Subcutaneous abdominal adipose tissue (tissue), 5 donors: ENCODE results near the gene AJAP1.

Source experiments
- H3K27ac ChIP-seq: one replicate; pipeline ENCODE4 v1.7.0; 2013; ENCODE audit warnings: low read depth, mild to moderate bottlenecking, inconsistent platforms, low read length, moderate library complexity
- H3K27me3 ChIP-seq, 5 donors: one replicate each; pipeline ENCODE4 v1.7.0; 2013; ENCODE audit warnings: low read length in 5 of 5, inconsistent platforms in 1 of 5; ENCODE audit not compliant: control insufficient read depth in 5 of 5, insufficient read depth in 4 of 5
- H3K36me3 ChIP-seq, 5 donors: one replicate each; pipeline ENCODE4 v1.7.0; 2013; ENCODE audit warnings: low read length in 5 of 5; ENCODE audit not compliant: control insufficient read depth in 5 of 5, insufficient read depth in 5 of 5
- H3K4me1 ChIP-seq, 5 donors: one replicate each; pipeline ENCODE4 v1.7.0; 2013; ENCODE audit warnings: low read length in 5 of 5, mild to moderate bottlenecking in 3 of 5, moderate library complexity in 1 of 5; ENCODE audit not compliant: control insufficient read depth in 5 of 5, insufficient read depth in 5 of 5
- H3K4me3 ChIP-seq, 5 donors: one replicate each; pipeline ENCODE4 v1.7.0; 2013; ENCODE audit warnings: low read length in 5 of 5, low read depth in 1 of 5
- H3K9ac ChIP-seq, 5 donors: one replicate each; pipeline ENCODE4 v1.7.0; 2013; ENCODE audit warnings: low read length in 5 of 5, mild to moderate bottlenecking in 4 of 5, moderate library complexity in 3 of 5
- H3K9me3 ChIP-seq, 5 donors: one replicate each; pipeline ENCODE4 v1.7.0; 2013; ENCODE audit warnings: low read length in 5 of 5; ENCODE audit not compliant: control insufficient read depth in 5 of 5
- donor health status: healthy.
- donor health status: healthy.
- donor health status: healthy.
- donor health status: healthy.
- donor health status: healthy.

Gene AJAP1

DNA sequence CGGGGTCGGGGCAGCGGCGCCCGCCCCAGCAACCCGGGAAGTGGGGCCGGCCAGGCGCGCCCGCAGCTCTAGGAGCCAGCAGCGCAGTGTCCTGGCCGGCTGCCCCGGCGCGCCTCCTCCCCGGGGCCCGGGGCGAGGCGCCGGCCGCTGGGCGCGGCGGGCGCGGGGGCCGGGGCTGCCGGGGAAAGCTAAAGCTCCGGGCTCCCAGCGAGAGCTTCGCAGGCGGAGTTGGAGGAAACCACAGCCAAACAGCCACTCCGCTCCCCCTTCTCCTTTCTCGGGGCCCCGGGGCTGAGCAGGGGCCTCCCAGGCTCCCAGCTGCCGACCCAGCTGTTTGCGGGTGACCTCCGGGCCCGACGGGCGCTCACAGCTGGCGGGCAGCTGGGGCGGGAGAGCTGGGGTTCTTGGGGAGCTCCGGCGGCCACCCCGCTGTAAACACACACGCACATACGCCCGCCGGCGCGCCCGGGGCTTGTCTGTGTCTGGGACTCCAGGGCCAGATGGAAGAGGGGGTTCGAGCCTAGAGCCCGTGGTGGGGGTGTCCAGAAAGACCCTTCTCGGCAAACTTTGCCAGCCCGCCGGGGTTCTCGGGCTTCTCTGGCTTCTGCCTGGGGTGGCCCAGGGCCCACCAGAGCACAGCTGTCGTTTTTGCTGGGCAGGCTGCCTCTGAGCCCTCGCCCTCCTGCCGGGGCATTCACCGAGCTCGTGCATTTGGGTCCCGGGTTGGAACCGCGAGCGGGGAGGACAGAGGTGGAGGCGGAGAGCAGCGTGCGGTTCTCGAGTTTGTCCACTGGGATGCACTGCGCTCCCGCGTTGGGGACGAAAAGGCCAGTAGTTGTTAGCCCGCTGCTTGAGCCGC is 1.5 kb downstream of the AJAP1 start:
- Histone ChIP-seq H3K27ac (no peak overlapping the region), H3K4me3 (peak overlapping the region in 2 of 5 donors; percentile 22), H3K9ac (no peak overlapping the region), H3K4me1 (peaks cover 2 to 18% (median 13%) of the 10 kb centered on the region in 5 donors), H3K27me3 (peaks cover 42 to 62% (median 52%) of the 10 kb centered on the region in 5 donors), H3K9me3 (no peaks in the 10 kb centered on the region), H3K36me3 (no peaks in the 10 kb centered on the region)

DNA sequence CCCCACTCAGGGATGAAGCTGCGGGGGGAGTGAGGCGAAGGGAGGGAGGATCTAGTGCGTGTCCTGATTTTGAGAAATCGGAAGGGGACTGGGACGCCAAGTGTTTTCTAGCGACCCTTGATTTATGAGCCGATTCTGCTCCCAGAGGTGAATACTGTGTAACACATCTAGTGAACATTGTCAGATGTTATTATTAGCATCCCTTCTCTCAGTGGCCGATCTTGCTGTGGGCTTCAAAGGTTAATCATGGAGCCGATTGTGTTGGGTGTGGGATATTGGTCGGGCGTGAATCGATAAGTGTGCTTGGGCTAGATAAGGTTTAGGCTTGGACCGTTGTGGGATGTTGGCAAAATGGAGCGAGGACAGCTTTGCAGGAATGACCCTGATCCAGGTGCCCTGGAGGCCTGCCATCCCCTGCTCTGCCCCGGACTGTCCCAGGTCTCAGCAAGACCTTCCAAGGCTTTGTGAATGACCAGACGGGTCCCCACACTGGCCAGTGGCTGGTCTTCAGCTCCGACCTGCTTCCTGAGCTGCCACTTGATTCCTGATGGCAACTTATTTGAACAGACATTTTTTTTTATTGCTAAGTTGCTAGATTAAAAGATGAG is 2.2 kb downstream of the AJAP1 start:
- peaks cover 42 to 58% (median 52%) of the 10 kb centered on the region in 5 donors for H3K27me3 ChIP-seq
- no peak overlapping the region for H3K4me3 ChIP-seq
- H3K9me3 ChIP-seq = no peaks in the 10 kb centered on the region
- no peaks in the 10 kb centered on the region for H3K36me3 ChIP-seq
- no peak overlapping the region for H3K9ac ChIP-seq
- H3K4me1 ChIP-seq = peaks cover 2 to 18% (median 13%) of the 10 kb centered on the region in 5 donors
- no peak overlapping the region for H3K27ac ChIP-seq

DNA sequence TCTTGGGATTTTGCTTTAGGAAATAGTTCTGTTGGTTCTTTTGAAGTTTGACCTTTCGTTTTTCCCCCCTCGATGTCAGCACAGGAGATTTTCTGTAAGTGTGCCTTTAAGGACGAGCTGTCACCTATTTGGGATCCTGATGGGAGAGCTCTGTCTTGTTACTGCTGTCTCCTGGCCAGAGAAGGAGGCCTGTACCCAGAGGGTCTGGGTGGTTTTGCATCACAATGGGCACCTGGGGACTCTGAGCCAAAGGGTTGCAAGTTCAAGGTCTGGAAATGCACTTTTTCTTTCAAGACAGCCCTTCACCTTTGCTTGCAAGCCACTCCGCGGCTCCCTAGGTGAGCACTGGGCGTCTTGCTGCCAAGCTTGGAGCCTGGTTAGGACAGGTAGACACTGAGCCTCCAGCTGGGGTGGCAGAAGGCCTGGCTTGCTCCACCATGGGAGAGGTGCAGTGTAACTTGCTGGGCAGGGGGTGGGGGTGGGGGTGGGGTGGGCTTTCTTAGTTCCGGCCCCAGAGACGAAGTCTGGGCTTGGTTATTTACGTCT is 2.9 kb downstream of the AJAP1 start:
- Histone ChIP-seq H3K4me3 (no peak overlapping the region), H3K36me3 (no peaks in the 10 kb centered on the region), H3K9me3 (no peaks in the 10 kb centered on the region), H3K27ac (no peak overlapping the region), H3K9ac (no peak overlapping the region), H3K27me3 (peaks cover 42 to 58% (median 52%) of the 10 kb centered on the region in 5 donors), H3K4me1 (peaks cover 2 to 18% (median 13%) of the 10 kb centered on the region in 5 donors)

DNA sequence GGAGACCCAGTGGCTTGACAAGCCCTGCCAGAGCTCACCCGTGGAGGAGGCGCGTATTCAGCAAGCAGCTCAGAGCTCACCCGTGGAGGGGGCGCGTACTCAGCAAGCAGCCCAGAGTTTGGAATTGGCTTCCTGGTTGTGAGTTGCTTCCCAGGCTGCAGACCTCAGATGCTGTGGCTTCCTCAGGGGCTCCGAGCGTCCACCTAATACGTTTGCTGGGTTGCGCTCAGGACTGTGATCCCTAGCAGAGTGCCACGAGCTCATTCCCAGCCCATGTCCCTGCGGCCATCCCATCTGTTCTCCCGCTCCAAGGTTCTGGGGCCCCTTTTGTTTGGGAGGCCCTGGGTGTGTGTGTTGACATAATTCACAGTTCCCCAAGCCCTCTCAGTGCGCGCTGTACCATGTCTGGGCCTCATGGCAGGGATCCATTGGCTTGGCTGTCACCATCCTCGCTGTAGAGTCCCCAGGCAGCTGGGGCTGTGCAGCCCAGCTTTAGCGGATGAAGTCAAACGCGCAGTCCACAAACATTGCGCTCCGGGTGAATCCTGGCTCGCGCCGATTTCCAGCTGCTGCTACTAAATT is 3.6 kb downstream of the AJAP1 start:
- Histone ChIP-seq H3K4me3 (no peak overlapping the region), H3K4me1 (peaks cover 2 to 12% (median 6%) of the 10 kb centered on the region in 5 donors), H3K36me3 (no peaks in the 10 kb centered on the region), H3K9me3 (no peaks in the 10 kb centered on the region), H3K27ac (no peak overlapping the region), H3K27me3 (peaks cover 37 to 56% (median 47%) of the 10 kb centered on the region in 5 donors), H3K9ac (no peak overlapping the region)

DNA sequence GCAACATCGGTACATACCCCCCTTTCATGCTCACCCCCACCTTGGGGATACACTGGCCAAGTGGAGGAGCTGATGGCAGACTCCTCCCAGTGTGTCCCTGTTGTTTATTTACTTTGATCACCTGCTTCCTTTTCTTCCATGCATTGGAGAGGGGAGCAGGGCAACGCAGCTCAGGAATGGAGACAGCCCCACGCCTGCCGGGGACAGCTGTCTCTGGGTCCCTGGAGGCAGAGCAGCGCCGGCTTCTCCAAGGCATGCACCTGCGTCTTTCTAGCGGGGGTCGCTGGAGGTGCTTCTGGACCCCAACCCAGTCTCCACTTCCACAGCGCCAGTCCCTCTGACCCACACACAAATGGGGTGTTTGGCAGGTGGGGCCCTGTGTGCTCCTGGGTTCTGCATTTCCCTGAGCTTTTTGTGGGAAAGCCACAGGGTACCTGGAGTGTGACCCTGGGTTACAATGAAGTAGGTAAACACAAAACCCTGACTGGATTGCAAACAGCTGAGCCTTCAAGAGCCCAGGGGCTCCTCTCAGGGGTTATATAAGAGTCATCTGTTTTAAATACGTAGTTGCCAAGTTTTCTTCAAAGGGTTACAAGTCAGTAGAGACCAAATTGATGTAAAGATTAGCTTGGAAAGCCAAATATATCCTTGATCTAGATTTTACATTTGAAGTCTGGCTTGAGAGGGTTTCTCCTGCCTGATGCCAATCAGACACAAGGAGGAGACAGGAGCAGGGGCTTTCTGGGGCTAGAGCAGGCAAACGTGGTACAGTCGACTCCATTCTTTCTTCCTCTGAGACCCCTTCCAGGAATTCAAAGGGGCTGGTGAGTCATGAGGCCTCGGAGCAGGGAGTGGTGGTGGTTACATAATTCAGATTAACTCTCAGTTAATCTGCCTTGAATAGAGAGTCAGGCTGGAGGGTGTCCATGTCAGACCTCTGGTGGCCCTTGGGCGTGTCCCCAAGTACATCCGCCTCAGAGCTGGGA is 4.5 kb downstream of the AJAP1 start:
- Histone ChIP-seq H3K4me3 (no peak overlapping the region), H3K36me3 (no peaks in the 10 kb centered on the region), H3K27ac (no peak overlapping the region), H3K4me1 (peaks cover 0 to 12% (median 5%) of the 10 kb centered on the region in 5 donors), H3K27me3 (peaks cover 29 to 50% (median 40%) of the 10 kb centered on the region in 5 donors), H3K9ac (no peak overlapping the region), H3K9me3 (no peaks in the 10 kb centered on the region)

DNA sequence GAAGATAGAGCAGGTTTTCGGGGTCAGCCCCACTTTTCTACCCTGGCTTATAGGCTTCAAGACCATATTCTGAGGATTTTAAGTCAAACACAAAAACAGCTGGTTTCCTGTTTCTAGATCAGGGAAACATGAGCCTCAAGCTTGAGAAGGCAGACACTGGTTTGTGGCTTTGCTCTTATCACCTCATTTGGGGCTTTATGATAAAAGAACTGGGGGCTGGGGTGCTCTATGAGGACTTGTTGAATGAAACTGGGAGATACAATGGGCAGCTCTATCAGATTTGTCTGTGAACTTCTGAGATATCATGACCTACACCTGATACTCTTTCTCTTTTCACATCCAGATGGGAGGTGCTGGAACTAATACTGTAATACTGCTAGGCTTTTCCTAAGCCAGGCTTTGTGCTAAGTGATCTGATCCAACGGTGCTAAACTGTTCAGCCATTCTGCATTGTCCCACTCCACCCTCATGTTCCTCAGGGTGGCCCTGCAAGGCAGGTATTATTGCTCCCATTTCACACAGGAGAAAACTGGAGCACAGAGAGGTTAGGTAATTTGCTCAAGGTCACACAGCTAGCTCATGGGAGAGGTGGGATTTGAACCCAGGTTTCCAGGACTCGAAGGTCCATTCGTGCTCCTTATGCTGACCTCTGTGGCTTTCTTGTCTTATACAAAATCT is 6.6 kb downstream of the AJAP1 start:
- peaks cover 28 to 51% (median 39%) of the 10 kb centered on the region in 5 donors for H3K27me3 ChIP-seq
- H3K9me3 ChIP-seq = no peaks in the 10 kb centered on the region
- H3K4me1 ChIP-seq = peaks cover 0 to 10% (median 2%) of the 10 kb centered on the region in 5 donors
- H3K27ac ChIP-seq = no peak overlapping the region
- no peak overlapping the region for H3K9ac ChIP-seq
- no peaks in the 10 kb centered on the region for H3K36me3 ChIP-seq
- H3K4me3 ChIP-seq = no peak overlapping the region

DNA sequence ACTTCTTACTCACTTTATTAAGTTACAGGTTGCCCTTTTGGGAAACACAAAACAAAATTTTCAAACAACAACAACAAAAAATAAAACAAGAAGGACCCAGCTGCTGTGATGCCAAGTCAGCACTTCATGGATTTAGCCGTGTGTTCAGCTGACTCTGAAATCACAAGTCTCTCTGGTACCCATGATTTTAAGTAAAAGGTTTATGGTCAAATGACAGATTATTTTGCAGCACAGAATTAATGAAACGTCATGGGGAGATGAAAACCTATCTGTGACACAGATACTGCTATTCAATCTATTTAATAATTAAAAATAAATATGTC is 7.1 kb downstream of the AJAP1 start:
- Histone ChIP-seq H3K4me3 (no peak overlapping the region), H3K27ac (no peak overlapping the region), H3K9me3 (no peaks in the 10 kb centered on the region), H3K4me1 (peaks cover 0 to 10% (median 2%) of the 10 kb centered on the region in 5 donors), H3K36me3 (no peaks in the 10 kb centered on the region), H3K9ac (no peak overlapping the region), H3K27me3 (peaks cover 23 to 46% (median 34%) of the 10 kb centered on the region in 5 donors)

DNA sequence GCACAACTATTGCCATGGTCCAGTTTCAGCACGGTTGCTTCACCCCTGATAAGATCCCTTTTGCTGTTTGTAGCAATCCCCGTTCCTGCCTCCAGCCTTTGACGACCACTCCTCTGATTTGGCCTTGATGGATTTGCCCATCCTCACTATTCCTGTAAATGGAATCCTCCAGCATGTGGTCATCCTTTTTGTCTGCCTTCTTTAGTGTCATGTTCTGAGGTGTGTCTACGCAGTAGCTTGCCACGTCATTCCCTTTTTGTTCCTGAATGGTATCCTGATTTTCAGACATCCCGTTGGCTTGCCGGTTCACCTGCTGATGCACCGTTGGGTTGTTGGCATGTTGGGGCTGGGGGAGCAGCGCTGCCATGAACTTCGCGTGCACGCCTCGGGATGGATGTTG is 7.8 kb downstream of the AJAP1 start:
- Histone ChIP-seq H3K4me3 (no peak overlapping the region), H3K36me3 (no peaks in the 10 kb centered on the region), H3K27ac (no peak overlapping the region), H3K9me3 (no peaks in the 10 kb centered on the region), H3K27me3 (peaks cover 20 to 40% (median 30%) of the 10 kb centered on the region in 5 donors), H3K9ac (no peak overlapping the region), H3K4me1 (peaks cover 0 to 10% (median 4%) of the 10 kb centered on the region in 5 donors)

DNA sequence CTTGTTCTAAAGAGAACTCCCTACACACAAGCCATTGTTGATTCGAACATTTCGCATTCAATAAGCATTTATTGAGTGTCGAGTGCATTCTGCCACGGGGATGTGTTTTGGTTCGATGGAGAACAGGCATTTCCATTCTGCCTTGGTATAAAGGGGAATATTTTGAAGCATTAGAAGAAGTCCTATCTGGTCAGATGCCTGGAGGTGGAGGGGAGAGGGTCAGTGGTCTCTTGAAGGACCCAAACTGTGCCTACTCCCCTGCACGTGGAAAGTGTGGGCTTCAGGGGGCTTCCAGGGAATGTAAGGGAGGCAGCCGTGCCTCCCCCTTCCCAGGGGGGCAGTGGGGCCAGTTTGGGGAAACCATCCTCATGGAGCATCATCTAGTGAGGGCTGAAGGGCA is 8.3 kb downstream of the AJAP1 start:
- no peak overlapping the region for H3K9ac ChIP-seq
- H3K4me3 ChIP-seq = no peak overlapping the region
- no peaks in the 10 kb centered on the region for H3K9me3 ChIP-seq
- no peak overlapping the region for H3K27ac ChIP-seq
- peaks cover 0 to 10% (median 4%) of the 10 kb centered on the region in 5 donors for H3K4me1 ChIP-seq
- peaks cover 17 to 36% (median 27%) of the 10 kb centered on the region in 5 donors for H3K27me3 ChIP-seq
- H3K36me3 ChIP-seq = no peaks in the 10 kb centered on the region
